Activated B cell treated with CpG ODN at 0.5 μM for 24 hours (primary cell): ENCODE measurements around the gene ANO3. TPM values are rescaled to one million over a fixed set of nuclear protein-coding genes. Genes with fewer than 3 reads are reported as not detected.

Source experiments
- ATAC-seq: fragments of 200-7000 bp; cut with Tn5 transposase; one replicate; pipeline ENCODE4 v1.10.0; 2021; ENCODE audit warnings: low read depth, mild to moderate bottlenecking, moderate library complexity
- CTCF ChIA-PET: fragments of 350-600 bp; sonication (Branson Sonifier 250); formaldehyde crosslinking; loops from one replicate; lab custom pipeline; 2021; ENCODE audit warnings: antibody characterized with exemption; lab: Charles Lee
- POLR2A ChIA-PET: fragments of 350-600 bp; sonication (Branson Sonifier 250); formaldehyde crosslinking; loops from one replicate; lab custom pipeline; 2021; ENCODE audit warnings: antibody characterized with exemption; lab: Charles Lee
- DNase-seq: peaks from one replicate; pipeline ENCODE4 v3.0.0; 2022
- H3K27ac Mint-ChIP-seq: one replicate; pipeline ENCODE4 v1.8.0; 2020; ENCODE audit warnings: mixed read lengths
- H3K27me3 Mint-ChIP-seq: one replicate; pipeline ENCODE4 v1.8.0; 2021; ENCODE audit warnings: mixed read lengths
- H3K36me3 Mint-ChIP-seq: one replicate; pipeline ENCODE4 v1.8.0; 2021; ENCODE audit warnings: low read depth, mixed read lengths
- H3K4me1 Mint-ChIP-seq: one replicate; pipeline ENCODE4 v1.8.0; 2021; ENCODE audit warnings: mixed read lengths
- H3K4me3 Mint-ChIP-seq: one replicate; pipeline ENCODE4 v1.8.0; 2020; ENCODE audit warnings: mild to moderate bottlenecking, mixed read lengths
- H3K9me3 Mint-ChIP-seq: one replicate; pipeline ENCODE4 v1.8.0; 2020; ENCODE audit warnings: mixed read lengths
- intact Hi-C: fragments of 100-400 bp; cut with micrococcal nuclease; formaldehyde crosslinking; loops from one replicate; pipeline ENCODE4 v1.15.1; 2024
- total RNA-seq: library from RNA; stranded (reverse); gene quantifications from 2 replicates; pipeline ENCODE4 v1.2.3, GENCODE V29; 2022
- TF ChIP-seq, protein P1 (sequence below): fragments of 200-600 bp; IDR thresholded peaks from one replicate; pipeline ENCODE4 v1.8.0; 2022; ENCODE audit warnings: antibody characterized with exemption, mild to moderate bottlenecking

ANO3 gene
- total RNA-seq, 1 donor from 2014 or later, result not detected

DNA sequence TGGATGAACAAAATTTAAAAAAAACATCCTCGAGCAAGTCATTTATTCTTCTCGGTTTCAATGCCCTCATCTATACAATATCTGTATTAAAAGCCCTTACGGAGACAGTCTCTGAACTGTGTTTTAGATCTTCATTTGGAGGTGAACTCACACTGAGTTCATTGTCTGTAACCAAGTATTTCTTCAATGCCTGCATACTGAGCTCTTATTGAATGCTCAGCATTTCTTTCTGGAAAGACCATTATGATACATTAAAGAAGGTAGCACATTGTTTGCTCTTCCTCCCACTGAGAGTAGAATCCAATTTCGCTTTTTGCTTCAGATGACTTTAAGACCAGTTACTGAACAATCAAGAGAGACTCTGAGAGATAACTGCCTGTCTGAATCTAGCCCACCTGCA is 1.7 kb upstream of the ANO3 start:
- H3K36me3 Mint-ChIP-seq, result no peaks in the 10 kb centered on the region
- H3K27me3 Mint-ChIP-seq, result peaks cover 16% of the 10 kb centered on the region
- DNase-seq (no peak), ATAC-seq (no peak)
- POLR2A ChIA-PET, result no interaction called here
- no peaks in the 10 kb centered on the region for H3K9me3 Mint-ChIP-seq
- no peaks in the 10 kb centered on the region for H3K4me1 Mint-ChIP-seq
- intact Hi-C loops, result no loop called here
- CTCF ChIA-PET, result no interaction called here
- H3K4me3 Mint-ChIP-seq, result no peak overlapping the region
- TF ChIP-seq, protein P1, sequence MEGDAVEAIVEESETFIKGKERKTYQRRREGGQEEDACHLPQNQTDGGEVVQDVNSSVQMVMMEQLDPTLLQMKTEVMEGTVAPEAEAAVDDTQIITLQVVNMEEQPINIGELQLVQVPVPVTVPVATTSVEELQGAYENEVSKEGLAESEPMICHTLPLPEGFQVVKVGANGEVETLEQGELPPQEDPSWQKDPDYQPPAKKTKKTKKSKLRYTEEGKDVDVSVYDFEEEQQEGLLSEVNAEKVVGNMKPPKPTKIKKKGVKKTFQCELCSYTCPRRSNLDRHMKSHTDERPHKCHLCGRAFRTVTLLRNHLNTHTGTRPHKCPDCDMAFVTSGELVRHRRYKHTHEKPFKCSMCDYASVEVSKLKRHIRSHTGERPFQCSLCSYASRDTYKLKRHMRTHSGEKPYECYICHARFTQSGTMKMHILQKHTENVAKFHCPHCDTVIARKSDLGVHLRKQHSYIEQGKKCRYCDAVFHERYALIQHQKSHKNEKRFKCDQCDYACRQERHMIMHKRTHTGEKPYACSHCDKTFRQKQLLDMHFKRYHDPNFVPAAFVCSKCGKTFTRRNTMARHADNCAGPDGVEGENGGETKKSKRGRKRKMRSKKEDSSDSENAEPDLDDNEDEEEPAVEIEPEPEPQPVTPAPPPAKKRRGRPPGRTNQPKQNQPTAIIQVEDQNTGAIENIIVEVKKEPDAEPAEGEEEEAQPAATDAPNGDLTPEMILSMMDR, result no peak
- H3K27ac Mint-ChIP-seq, result no peak overlapping the region

DNA sequence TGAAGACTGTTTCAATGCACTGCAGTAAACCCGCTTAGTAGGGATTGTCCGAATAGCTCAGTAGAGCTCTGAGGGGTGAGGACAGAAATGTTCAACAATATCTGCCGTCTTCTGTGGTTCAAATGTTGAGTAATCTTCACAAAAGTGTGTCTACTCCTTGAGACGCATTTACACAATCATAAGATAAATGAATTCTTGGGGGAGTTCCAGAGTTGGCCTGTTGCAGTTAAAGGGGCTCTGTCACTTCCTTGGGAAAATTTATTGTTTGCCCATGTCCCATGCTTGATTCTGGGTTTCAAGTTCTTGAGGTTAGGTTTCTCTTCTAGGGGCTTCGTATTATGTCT is 614 bp downstream of the ANO3 start:
- no peak overlapping the region for H3K27ac Mint-ChIP-seq
- peaks cover 16% of the 10 kb centered on the region for H3K27me3 Mint-ChIP-seq
- no peaks in the 10 kb centered on the region for H3K36me3 Mint-ChIP-seq
- ChIA-PET POLR2A (no interaction called here), CTCF (no interaction called here)
- no peak for ATAC-seq
- TF ChIP-seq, protein P1, result no peak
- no peak overlapping the region for H3K4me3 Mint-ChIP-seq
- intact Hi-C loops, result no loop called here
- no peaks in the 10 kb centered on the region for H3K4me1 Mint-ChIP-seq
- no peak for DNase-seq
- no peaks in the 10 kb centered on the region for H3K9me3 Mint-ChIP-seq

DNA sequence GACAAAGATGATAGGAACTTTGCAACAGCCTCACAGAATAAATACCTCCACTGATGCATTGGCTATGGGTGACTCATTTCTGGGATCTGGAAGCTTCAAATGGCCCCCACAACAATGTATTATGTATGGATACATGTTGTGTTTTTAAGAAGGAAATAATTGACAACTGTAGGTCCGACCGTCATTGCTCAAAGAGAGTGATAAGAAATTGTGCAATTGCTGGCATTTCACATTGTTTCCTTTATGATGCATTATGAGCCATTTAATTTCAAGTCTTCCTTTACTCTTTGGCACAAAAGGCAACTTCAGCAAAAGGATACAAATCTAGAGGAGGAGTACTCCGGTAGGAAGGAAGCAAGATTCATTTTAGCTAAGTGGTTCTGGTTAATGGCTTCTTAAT is 2.0 kb downstream of the ANO3 start:
- no peaks in the 10 kb centered on the region for H3K36me3 Mint-ChIP-seq
- no peaks in the 10 kb centered on the region for H3K4me1 Mint-ChIP-seq
- DNase-seq (no peak), ATAC-seq (no peak)
- CTCF ChIA-PET, result no interaction called here
- peaks cover 16% of the 10 kb centered on the region for H3K27me3 Mint-ChIP-seq
- intact Hi-C loops, result no loop called here
- H3K27ac Mint-ChIP-seq, result no peak overlapping the region
- POLR2A ChIA-PET, result no interaction called here
- no peak overlapping the region for H3K4me3 Mint-ChIP-seq
- peaks cover 3% of the 10 kb centered on the region for H3K9me3 Mint-ChIP-seq
- TF ChIP-seq, protein P1, result no peak

DNA sequence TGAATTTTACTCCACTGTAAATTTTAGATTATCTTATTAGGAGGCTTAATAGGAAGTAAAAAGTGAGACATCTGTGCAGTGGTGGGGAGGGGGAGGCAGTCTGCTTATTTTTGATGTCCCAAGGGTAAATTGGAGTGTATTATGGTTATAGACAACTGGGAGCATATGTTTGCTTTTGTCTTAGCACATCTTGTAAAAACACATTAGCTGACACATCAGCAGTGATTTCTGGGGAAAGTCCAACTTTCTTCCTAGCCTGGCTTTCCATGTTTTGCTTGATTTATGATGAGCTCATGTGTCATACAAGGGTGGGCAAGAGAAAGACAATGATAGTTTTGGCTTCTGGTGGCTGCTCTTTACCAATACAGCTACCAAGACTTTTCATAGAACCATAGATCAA is 4.0 kb downstream of the ANO3 start:
- H3K4me3 Mint-ChIP-seq, result no peak overlapping the region
- H3K27ac Mint-ChIP-seq, result no peak overlapping the region
- peaks cover 3% of the 10 kb centered on the region for H3K9me3 Mint-ChIP-seq
- H3K36me3 Mint-ChIP-seq, result no peaks in the 10 kb centered on the region
- H3K27me3 Mint-ChIP-seq, result peaks cover 10% of the 10 kb centered on the region
- no peaks in the 10 kb centered on the region for H3K4me1 Mint-ChIP-seq
- intact Hi-C loops, result no loop called here
- no peak for ATAC-seq
- POLR2A ChIA-PET, result no interaction called here
- CTCF ChIA-PET, result no interaction called here
- TF ChIP-seq, protein P1, result no peak
- no peak for DNase-seq

GRCh38 chr11:26344647-26345046 is 12.7 kb downstream of the ANO3 start:
- ChIA-PET CTCF (no interaction called here), POLR2A (no interaction called here)
- ATAC-seq (no peak), DNase-seq (no peak)
- TF ChIP-seq, protein P1, result no peak
- Mint-ChIP-seq H3K9me3 (peaks cover 2% of the 10 kb centered on the region), H3K4me3 (no peak overlapping the region), H3K36me3 (no peaks in the 10 kb centered on the region), H3K27me3 (no peaks in the 10 kb centered on the region), H3K4me1 (no peaks in the 10 kb centered on the region), H3K27ac (no peak overlapping the region)
- intact Hi-C loops, result no loop called here
